K562 (cell line): ENCODE measurements around the gene DOP1B. TPM values are rescaled to one million over a fixed set of nuclear protein-coding genes. Genes with fewer than 3 reads are reported as not detected.

Experiments
- ATAC-seq: fragments of 200-7000 bp; cut with Tn5 transposase; 3 replicates; pipeline ENCODE4 v1.9.1; 2020; ENCODE audit warnings: moderate library complexity
- BruUV-seq: library from RNA; stranded (reverse); fragments of 400-500 nt; replicated peaks from 2 replicates; lab custom pipeline; 2021; lab: Mats Ljungman, UMichigan
- CTCF ChIA-PET: fragments of 300-600 bp; formaldehyde crosslinking; extraction: SDS; loops from one replicate; lab custom pipeline; 2021; ENCODE audit warnings: low intra/inter-chr PET ratio; lab: Yijun Ruan, JAX
- POLR2A ChIA-PET: fragments of 300-600, 350-650 bp; sonication (Branson Sonifier 250); formaldehyde crosslinking; extraction: SDS; loops from one replicate; lab custom pipeline; 2021; ENCODE audit warnings: antibody characterized with exemption, inconsistent platforms; lab: Yijun Ruan, JAX
- DNase-seq, 4 experiments: peaks; one replicate each; pipeline versions ENCODE4 v3.0.0 to v3.0.0-alpha.2; 2011 to 2018; ENCODE audit warnings: low spot score in 3 of 4, mixed read lengths in 3 of 4; ENCODE audit errors: extremely low read depth in 1 of 4
- FAIRE-seq: peaks from 2 replicates; lab custom pipeline; 2011; peaks lifted over from hg19 to GRCh38; lab: Jason Lieb, UNC
- H2AFZ ChIP-seq: 2 replicates; pipeline ENCODE4 v1.6.0; 2011; ENCODE audit warnings: low read depth, low read length, control low read depth, inconsistent platforms
- H3K27ac ChIP-seq: fragments of 200-600 bp; 3 replicates; pipeline ENCODE4 v1.8.0; 2011; ENCODE audit warnings: low read depth, mild to moderate bottlenecking, control low read depth, inconsistent platforms, low read length, moderate library complexity, mixed read lengths; ENCODE audit errors: extremely low read depth
- H3K27me3 ChIP-seq, 2 experiments: fragments of 300-600 bp in 1 of 2; 2 replicates in 1 of 2; 3 replicates in 1 of 2; pipeline versions ENCODE4 v1.6.0 to v1.8.0; 2011; ENCODE audit warnings: inconsistent platforms in 2 of 2, low read length in 2 of 2, mild to moderate bottlenecking in 1 of 2, mixed read lengths in 1 of 2, moderate library complexity in 1 of 2; ENCODE audit not compliant: control insufficient read depth in 2 of 2, insufficient read depth in 2 of 2
- H3K36me3 ChIP-seq: fragments of 300-600 bp; 3 replicates; pipeline ENCODE4 v1.8.0; 2011; ENCODE audit warnings: mild to moderate bottlenecking, low read length, inconsistent platforms; ENCODE audit not compliant: control insufficient read depth, insufficient read depth
- H3K4me1 ChIP-seq, 2 experiments: fragments of 200-600 bp in 1 of 2; replicated peaks in 1 of 2; 2 replicates in 1 of 2; 3 replicates in 1 of 2; pipeline versions ENCODE4 v1.5.1 to v1.8.0; 2011; ENCODE audit warnings: inconsistent platforms in 2 of 2, low read length in 2 of 2, mild to moderate bottlenecking in 1 of 2, mixed read lengths in 1 of 2, moderate library complexity in 1 of 2; ENCODE audit not compliant: control insufficient read depth in 2 of 2, insufficient read depth in 2 of 2
- H3K4me2 ChIP-seq: 2 replicates; pipeline ENCODE4 v1.6.1; 2011; ENCODE audit warnings: low read length, control low read depth, inconsistent platforms, mixed read lengths; ENCODE audit not compliant: insufficient read depth
- H3K4me3 ChIP-seq: fragments of 200-600 bp; sonication (generic), shearing (Covaris generic); 2 replicates; pipeline ENCODE4 v1.5.1; 2016; ENCODE audit warnings: control low read depth, inconsistent platforms
- H3K79me2 ChIP-seq: fragments of 200-600 bp; 3 replicates; pipeline ENCODE4 v1.8.0; 2011; ENCODE audit warnings: low read length, inconsistent platforms; ENCODE audit not compliant: control insufficient read depth, insufficient read depth
- H3K9ac ChIP-seq, 2 experiments: 2 replicates each; pipeline versions ENCODE4 v1.6.0 to v1.6.1; 2011; ENCODE audit warnings: low read depth in 2 of 2, low read length in 2 of 2, control low read depth in 1 of 2, inconsistent platforms in 1 of 2, mild to moderate bottlenecking in 1 of 2, mixed read lengths in 1 of 2; ENCODE audit not compliant: insufficient read depth in 1 of 2
- H3K9me1 ChIP-seq: one replicate; pipeline ENCODE4 v1.6.0; 2011; ENCODE audit warnings: inconsistent platforms, mild to moderate bottlenecking, low read length, moderate library complexity; ENCODE audit not compliant: control insufficient read depth, insufficient read depth
- H3K9me3 ChIP-seq: replicated peaks from 2 replicates; pipeline ENCODE4 v1.5.1; 2011; ENCODE audit warnings: low read depth, low read length, inconsistent platforms; ENCODE audit not compliant: control insufficient read depth, insufficient read depth
- H4K20me1 ChIP-seq: replicated peaks from 2 replicates; pipeline ENCODE4 v1.6.1; 2011; ENCODE audit warnings: low read length, inconsistent platforms, mixed read lengths; ENCODE audit not compliant: control insufficient read depth, insufficient read depth
- SRF ChIP-seq, 2 experiments: fragments of 250-450, 450-650 bp in 1 of 2; sonication (Bioruptor Pico) in 1 of 2; sonication (generic) in 1 of 2; formaldehyde crosslinking; IDR thresholded peaks; 2 replicates each; pipeline versions ENCODE4 v1.5.0 to v1.5.1; 2020 to 2022; ENCODE audit warnings: mild to moderate bottlenecking in 1 of 2, missing genetic modification reagents in 1 of 2
- ZBTB17 ChIP-seq: fragments of 450-650 bp; formaldehyde crosslinking; IDR thresholded peaks from 2 replicates; pipeline ENCODE4 v1.4.0; 2020; ENCODE audit warnings: mild to moderate bottlenecking
- WGBS: fragments of 100-300 bp; shearing (Covaris generic); methylation state at CpG from one replicate; pipeline ENCODE4 v1.1.6; 2016; ENCODE audit warnings: low coverage, mixed read lengths; ENCODE audit not compliant: insufficient coverage; ENCODE audit errors: missing lambda C conversion rate; 5-methylcytosine and 5-hydroxymethylcytosine counted together
- in situ Hi-C: fragments of 300-500 bp; cut with MboI; formaldehyde crosslinking; loops from 4 replicates; pipeline ENCODE4 v1.15.0; 2018; ENCODE audit warnings: inconsistent platforms, mixed read lengths
- intact Hi-C: fragments of 100-400 bp; cut with micrococcal nuclease; formaldehyde crosslinking; loops from 2 replicates; pipeline ENCODE4 v1.14.2; 2022
- polyA plus RNA-seq, 8 experiments: library from polyadenylated mRNA; depleted of rRNA in 4 of 8; stranded (reverse) in 5 of 8; unstranded in 3 of 8; fragments of >200 nt; fragmentation: Nextera tagmentation in 2 of 8; fragmentation: Illumina TruSeq in 1 of 8; extraction: Ambion mirVana in 2 of 8; extraction: Trizol in 1 of 8; gene quantifications; 2 replicates each; pipeline versions ENCODE4 v1.2.1 to v1.2.3, GENCODE V29; 2011 to 2014; ENCODE audit warnings: inconsistent platforms in 1 of 8, missing spikeins in 1 of 8
- total RNA-seq, 7 experiments: library from RNA; depleted of rRNA in 6 of 7; stranded (reverse); fragments of >200 nt in 6 of 7; fragmentation: Illumina TruSeq in 2 of 7; extraction: Trizol in 2 of 7; gene quantifications; 2 replicates each; pipeline versions ENCODE4 v1.2.1 to v1.2.3, GENCODE V29; 2011 to 2021; ENCODE audit warnings: low replicate concordance in 1 of 7
- TF ChIP-seq, protein P1 (sequence below): sonication (generic); formaldehyde crosslinking; IDR thresholded peaks from 2 replicates; pipeline ENCODE4 v1.8.1; 2023; ENCODE audit warnings: mild to moderate bottlenecking, missing genetic modification reagents
- TF ChIP-seq, protein P2 (sequence below): fragments of 450-650 bp; IDR thresholded peaks from 2 replicates; pipeline ENCODE4 v1.7.1; 2018; ENCODE audit warnings: mild to moderate bottlenecking, low read depth; ENCODE audit not compliant: partially characterized antibody

Gene DOP1B
- total and polyA plus RNA-seq, 9 of the 15 experiments (the other 6 are each of a cell fraction or from before 2014, with no cell fraction given): 0.04 to 2.2 (median 0.68) TPM

DNA sequence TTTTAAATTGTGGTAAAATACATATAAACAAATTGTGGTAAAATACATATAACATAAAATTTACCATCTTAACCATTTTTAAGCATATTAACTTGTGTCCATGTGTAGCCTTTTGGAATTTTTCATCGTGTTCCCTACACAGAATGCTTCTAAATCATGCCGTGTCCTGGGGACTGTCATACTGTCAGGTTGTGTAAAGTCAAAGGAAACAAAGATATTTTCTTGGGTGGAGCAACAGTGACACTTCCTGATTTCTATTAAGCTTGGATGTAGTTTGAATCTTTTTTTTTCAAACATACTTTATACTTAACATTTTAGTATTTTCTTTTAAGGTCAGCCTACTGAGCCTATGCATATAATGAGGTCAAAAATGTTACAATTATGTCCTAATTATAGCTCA is 32.3 kb downstream of the DOP1B start:
- BruUV-seq: no TSS peak
- peaks cover 0 to 3% of the 10 kb centered on the region in 2 experiments; a peak in 1 of 5 replicates for H3K4me1 ChIP-seq
- 0% methylated on average over 2 of the region's 2 CpGs for WGBS
- TF ChIP-seq, protein P1, sequence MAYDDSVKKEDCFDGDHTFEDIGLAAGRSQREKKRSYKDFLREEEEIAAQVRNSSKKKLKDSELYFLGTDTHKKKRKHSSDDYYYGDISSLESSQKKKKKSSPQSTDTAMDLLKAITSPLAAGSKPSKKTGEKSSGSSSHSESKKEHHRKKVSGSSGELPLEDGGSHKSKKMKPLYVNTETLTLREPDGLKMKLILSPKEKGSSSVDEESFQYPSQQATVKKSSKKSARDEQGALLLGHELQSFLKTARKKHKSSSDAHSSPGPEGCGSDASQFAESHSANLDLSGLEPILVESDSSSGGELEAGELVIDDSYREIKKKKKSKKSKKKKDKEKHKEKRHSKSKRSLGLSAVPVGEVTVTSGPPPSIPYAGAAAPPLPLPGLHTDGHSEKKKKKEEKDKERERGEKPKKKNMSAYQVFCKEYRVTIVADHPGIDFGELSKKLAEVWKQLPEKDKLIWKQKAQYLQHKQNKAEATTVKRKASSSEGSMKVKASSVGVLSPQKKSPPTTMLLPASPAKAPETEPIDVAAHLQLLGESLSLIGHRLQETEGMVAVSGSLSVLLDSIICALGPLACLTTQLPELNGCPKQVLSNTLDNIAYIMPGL (CRISPR knock-in tag): no peak
- no peak for TF ChIP-seq SRF (CRISPR knock-in tag; IDR thresholded peaks at IDR 0.05)
- TF ChIP-seq, protein P2, sequence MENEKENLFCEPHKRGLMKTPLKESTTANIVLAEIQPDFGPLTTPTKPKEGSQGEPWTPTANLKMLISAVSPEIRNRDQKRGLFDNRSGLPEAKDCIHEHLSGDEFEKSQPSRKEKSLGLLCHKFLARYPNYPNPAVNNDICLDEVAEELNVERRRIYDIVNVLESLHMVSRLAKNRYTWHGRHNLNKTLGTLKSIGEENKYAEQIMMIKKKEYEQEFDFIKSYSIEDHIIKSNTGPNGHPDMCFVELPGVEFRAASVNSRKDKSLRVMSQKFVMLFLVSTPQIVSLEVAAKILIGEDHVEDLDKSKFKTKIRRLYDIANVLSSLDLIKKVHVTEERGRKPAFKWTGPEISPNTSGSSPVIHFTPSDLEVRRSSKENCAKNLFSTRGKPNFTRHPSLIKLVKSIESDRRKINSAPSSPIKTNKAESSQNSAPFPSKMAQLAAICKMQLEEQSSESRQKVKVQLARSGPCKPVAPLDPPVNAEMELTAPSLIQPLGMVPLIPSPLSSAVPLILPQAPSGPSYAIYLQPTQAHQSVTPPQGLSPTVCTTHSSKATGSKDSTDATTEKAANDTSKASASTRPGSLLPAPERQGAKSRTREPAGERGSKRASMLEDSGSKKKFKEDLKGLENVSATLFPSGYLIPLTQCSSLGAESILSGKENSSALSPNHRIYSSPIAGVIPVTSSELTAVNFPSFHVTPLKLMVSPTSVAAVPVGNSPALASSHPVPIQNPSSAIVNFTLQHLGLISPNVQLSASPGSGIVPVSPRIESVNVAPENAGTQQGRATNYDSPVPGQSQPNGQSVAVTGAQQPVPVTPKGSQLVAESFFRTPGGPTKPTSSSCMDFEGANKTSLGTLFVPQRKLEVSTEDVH: no peak
- no peak for TF ChIP-seq ZBTB17 (CRISPR knock-in tag)
- TF ChIP-seq, all 486 proteins: peak for 0
- ChIA-PET CTCF (no interaction called here), POLR2A (interaction anchor here (1.0 to 1.7 kb wide), 2 partner anchors 11 to 14 kb away, joined by 3 read pairs; no protein-coding TSS in a partner anchor)
- no peak overlapping the region for H3K9ac ChIP-seq
- H3K27ac ChIP-seq: no peak overlapping the region
- no peaks in the 10 kb centered on the region for H3K36me3 ChIP-seq
- no peak overlapping the region for H3K4me3 ChIP-seq
- FAIRE-seq (no peak), ATAC-seq (no peak), DNase-seq (no peak)
- no peak overlapping the region for H3K4me2 ChIP-seq
- H2AFZ ChIP-seq: no peak overlapping the region
- H3K79me2 ChIP-seq: no peaks in the 10 kb centered on the region
- intact Hi-C loops: no loop called here
- H3K27me3 ChIP-seq: peaks cover 33 to 53% of the 10 kb centered on the region in 2 experiments; a peak in 4 of 5 replicates
- H3K9me1 ChIP-seq: no peaks in the 10 kb centered on the region
- 0 out of 2 replicates have a peak, but pooled peaks cover 5% of the 10 kb centered on the region for H4K20me1 ChIP-seq
- no peaks in the 10 kb centered on the region for H3K9me3 ChIP-seq
- in situ Hi-C loops: no loop called here
